OCI-LY7 (cell line): ENCODE measurements around the gene CD3E.

ENCODE experiments used
- CTCF ChIP-seq: fragments of 200-600 bp; sonication (generic); conservative IDR thresholded peaks from 2 replicates; pipeline ENCODE4 v1.5.1; 2014; ENCODE audit warnings: mild to moderate bottlenecking, antibody characterized with exemption, low read length, moderate library complexity, mixed read lengths
- EZH2phosphoT487 ChIP-seq: fragments of 200-600 bp; sonication (generic); IDR thresholded peaks from 2 replicates; pipeline ENCODE4 v1.6.1; 2018; ENCODE audit warnings: low read depth, borderline replicate concordance, mild to moderate bottlenecking, mixed run types, antibody characterized with exemption, low read length, moderate library complexity, mixed read lengths

DNA sequence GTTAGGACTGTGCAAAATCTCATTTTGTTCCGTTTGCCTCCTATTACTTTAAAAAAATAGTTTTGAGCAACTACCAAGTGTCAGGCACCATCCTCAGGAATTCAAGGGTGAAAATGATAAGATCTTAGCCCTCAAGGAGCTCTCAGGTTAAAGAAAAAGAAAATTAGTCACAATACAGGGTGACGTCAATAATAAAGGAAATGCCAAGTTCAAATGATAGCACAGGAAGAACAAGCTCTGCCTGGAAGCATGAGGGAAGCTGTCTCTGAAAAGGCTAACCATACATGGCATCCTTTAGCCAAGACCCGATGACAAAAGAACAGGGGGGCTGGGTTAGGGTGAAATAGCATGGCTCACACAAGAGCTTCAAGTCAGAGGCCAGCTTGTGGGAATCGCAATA is 29.4 kb upstream of the CD3E start:
- no peak for TF ChIP-seq CTCF
- no peak for TF ChIP-seq EZH2phosphoT487
